ENCODE results near the gene FOXC2. TPM values are rescaled to one million over a fixed set of nuclear protein-coding genes. Genes with fewer than 3 reads are reported as not detected.

FOXC2 gene
- total and polyA plus RNA-seq, 9 of the 15 experiments (the other 6 are each of a cell fraction or from before 2014, with no cell fraction given), result 0.01 to 0.11 (median 0.10) TPM; not detected in 5

DNA sequence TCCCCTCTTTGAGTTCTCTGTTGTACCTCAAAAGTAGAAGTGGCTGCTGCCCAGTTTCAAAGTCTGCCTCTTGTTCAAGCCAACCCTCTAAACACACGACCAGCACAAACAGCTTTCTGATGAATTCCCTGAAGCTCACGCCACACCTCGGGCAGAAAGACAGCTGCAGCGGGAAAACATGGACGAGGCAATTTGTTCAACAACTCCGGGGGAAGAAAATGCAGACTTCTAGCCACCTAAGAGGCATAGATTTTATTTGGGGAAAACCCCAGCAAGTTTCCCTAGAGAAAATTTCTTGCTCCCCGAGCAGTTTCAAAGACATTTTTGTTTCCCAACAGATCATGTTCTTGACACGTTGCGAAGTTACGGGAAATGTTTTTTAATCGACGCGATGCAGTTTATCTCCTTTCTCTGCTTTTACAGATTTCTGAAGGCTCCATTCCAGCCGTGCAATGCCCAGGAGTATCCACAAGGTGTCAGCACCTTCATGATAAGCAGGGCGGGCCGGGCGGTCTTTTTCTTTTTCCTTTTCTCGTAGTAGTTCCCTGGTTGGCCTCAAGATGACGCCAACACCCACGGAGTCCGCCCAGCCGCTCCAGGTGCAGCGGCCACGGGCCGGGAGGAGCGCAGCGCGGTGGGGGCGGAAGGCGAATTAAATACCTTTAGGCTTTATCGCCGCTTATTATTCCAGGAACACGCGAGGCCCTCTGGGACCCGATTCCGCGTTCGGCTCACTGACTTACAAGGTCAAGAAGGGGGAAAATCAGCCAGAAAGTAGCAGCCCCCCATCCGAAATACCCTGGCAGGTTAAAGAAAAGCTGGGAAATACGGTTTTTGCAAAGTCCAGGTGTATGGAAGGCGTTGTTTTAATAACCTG lies 2.9 kb upstream of the FOXC2 start (continued):
- TF ChIP-seq NONO (IDR thresholded peaks at IDR 0.05; ENCODE audit: low read depth in 2 of 2, low read length in 1 of 2), result peak in 1 of 2 experiments; percentile 25; a peak in 1 of 4 replicates
- no peak for TF ChIP-seq BRD9 (IDR thresholded peaks at IDR 0.05; ENCODE audit: low read depth, partially characterized antibody)
- peak; percentile 48; the same call in 1 of the 2 replicates for TF ChIP-seq BMI1 (IDR thresholded peaks at IDR 0.05; ENCODE audit: low read length)
- TF ChIP-seq TCF7L2 (IDR thresholded peaks at IDR 0.05; ENCODE audit: low read depth, low read length), result no peak
- TF ChIP-seq RCOR1 (IDR thresholded peaks at IDR 0.05; ENCODE audit: borderline replicate concordance in 1 of 2, low read depth in 2 of 2, low read length in 2 of 2), result peak in 1 of 2 experiments; percentile 36; a peak in 1 of 4 replicates
- no peak for TF ChIP-seq EZH2 (IDR thresholded peaks at IDR 0.05; ENCODE audit: borderline replicate concordance, low read depth, low read length)
- no peak for TF ChIP-seq KLF1 (tag; IDR thresholded peaks at IDR 0.05)
- TF ChIP-seq ZNF347 (CRISPR knock-in tag; IDR thresholded peaks at IDR 0.05; ENCODE audit: low read depth), result no peak
- no peak for TF ChIP-seq GATAD2A (IDR thresholded peaks at IDR 0.05)
- peak; percentile 49; the same call in 1 of the 2 replicates for TF ChIP-seq BHLHE40 (IDR thresholded peaks at IDR 0.05; ENCODE audit: low read length)
- TF ChIP-seq, protein P1, sequence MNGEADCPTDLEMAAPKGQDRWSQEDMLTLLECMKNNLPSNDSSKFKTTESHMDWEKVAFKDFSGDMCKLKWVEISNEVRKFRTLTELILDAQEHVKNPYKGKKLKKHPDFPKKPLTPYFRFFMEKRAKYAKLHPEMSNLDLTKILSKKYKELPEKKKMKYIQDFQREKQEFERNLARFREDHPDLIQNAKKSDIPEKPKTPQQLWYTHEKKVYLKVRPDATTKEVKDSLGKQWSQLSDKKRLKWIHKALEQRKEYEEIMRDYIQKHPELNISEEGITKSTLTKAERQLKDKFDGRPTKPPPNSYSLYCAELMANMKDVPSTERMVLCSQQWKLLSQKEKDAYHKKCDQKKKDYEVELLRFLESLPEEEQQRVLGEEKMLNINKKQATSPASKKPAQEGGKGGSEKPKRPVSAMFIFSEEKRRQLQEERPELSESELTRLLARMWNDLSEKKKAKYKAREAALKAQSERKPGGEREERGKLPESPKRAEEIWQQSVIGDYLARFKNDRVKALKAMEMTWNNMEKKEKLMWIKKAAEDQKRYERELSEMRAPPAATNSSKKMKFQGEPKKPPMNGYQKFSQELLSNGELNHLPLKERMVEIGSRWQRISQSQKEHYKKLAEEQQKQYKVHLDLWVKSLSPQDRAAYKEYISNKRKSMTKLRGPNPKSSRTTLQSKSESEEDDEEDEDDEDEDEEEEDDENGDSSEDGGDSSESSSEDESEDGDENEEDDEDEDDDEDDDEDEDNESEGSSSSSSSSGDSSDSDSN (IDR thresholded peaks at IDR 0.05; ENCODE audit: borderline replicate concordance in 1 of 2, low read depth in 2 of 2, low read length in 2 of 2), result no peak
- no peak for TF ChIP-seq CBFA2T3 (IDR thresholded peaks at IDR 0.05)
- TF ChIP-seq IFI16 (CRISPR knock-in tag; IDR thresholded peaks at IDR 0.05), result no peak
- peak; percentile 48; the same call in 1 of the 2 replicates for TF ChIP-seq CXXC5 (CRISPR knock-in tag; IDR thresholded peaks at IDR 0.05)
- TF ChIP-seq ETS2 (tag; IDR thresholded peaks at IDR 0.05; ENCODE audit: borderline replicate concordance, poor library complexity, severe bottlenecking), result no peak
- TF ChIP-seq, protein P2, sequence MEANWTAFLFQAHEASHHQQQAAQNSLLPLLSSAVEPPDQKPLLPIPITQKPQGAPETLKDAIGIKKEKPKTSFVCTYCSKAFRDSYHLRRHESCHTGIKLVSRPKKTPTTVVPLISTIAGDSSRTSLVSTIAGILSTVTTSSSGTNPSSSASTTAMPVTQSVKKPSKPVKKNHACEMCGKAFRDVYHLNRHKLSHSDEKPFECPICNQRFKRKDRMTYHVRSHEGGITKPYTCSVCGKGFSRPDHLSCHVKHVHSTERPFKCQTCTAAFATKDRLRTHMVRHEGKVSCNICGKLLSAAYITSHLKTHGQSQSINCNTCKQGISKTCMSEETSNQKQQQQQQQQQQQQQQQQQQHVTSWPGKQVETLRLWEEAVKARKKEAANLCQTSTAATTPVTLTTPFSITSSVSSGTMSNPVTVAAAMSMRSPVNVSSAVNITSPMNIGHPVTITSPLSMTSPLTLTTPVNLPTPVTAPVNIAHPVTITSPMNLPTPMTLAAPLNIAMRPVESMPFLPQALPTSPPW (CRISPR knock-in tag; IDR thresholded peaks at IDR 0.05), result peak; percentile 56
- TF ChIP-seq ZBED1 (IDR thresholded peaks at IDR 0.05), result no peak
- peak; percentile 21; the same call in 1 of the 2 replicates for TF ChIP-seq ATF7 (IDR thresholded peaks at IDR 0.05)
- TF ChIP-seq, protein P3, sequence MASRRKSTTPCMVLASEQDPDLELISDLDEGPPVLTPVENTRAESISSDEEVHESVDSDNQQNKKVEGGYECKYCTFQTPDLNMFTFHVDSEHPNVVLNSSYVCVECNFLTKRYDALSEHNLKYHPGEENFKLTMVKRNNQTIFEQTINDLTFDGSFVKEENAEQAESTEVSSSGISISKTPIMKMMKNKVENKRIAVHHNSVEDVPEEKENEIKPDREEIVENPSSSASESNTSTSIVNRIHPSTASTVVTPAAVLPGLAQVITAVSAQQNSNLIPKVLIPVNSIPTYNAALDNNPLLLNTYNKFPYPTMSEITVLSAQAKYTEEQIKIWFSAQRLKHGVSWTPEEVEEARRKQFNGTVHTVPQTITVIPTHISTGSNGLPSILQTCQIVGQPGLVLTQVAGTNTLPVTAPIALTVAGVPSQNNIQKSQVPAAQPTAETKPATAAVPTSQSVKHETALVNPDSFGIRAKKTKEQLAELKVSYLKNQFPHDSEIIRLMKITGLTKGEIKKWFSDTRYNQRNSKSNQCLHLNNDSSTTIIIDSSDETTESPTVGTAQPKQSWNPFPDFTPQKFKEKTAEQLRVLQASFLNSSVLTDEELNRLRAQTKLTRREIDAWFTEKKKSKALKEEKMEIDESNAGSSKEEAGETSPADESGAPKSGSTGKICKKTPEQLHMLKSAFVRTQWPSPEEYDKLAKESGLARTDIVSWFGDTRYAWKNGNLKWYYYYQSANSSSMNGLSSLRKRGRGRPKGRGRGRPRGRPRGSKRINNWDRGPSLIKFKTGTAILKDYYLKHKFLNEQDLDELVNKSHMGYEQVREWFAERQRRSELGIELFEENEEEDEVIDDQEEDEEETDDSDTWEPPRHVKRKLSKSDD (conservative IDR thresholded peaks at IDR 0.05; ENCODE audit: low read length), result peak; percentile 50; the same call in 1 of the 2 replicates
